Stimulated activated naive B cell treated with anti-CD40 and anti-IgM and Interleukin-4, amounts not matched to agents 10 μg/mL and 1 μg/mL and 100 μg/mL, for 72 hours (primary cell): Measurements from ENCODE around the gene SGIP1.
"Not testable (repeated sequence)": the region's sequence is repeated elsewhere in the genome, so short reads cannot be mapped to it uniquely, and the experiment has no call there.

Source experiments
- ATAC-seq, 2 donors: fragments of 150-1000 bp; cut with Tn5 transposase; replicated peaks; 2 replicates each; pipeline ENCODE4 v1.10.0; 2021; ENCODE audit warnings: moderate library complexity in 1 of 2
- DNase-seq: peaks from one replicate; pipeline ENCODE4 v3.0.0; 2021
- H3K27ac Mint-ChIP-seq: one replicate; pipeline ENCODE4 v1.8.0; 2022; ENCODE audit warnings: mild to moderate bottlenecking, mixed read lengths
- H3K27me3 Mint-ChIP-seq, 2 donors: one replicate each; pipeline ENCODE4 v1.8.0; 2022; ENCODE audit warnings: mixed read lengths in 2 of 2
- H3K36me3 Mint-ChIP-seq, 2 donors: one replicate each; pipeline ENCODE4 v1.8.0; 2022; ENCODE audit warnings: mixed read lengths in 2 of 2, mild to moderate bottlenecking in 1 of 2
- H3K4me1 Mint-ChIP-seq, 2 donors: one replicate each; pipeline ENCODE4 v1.8.0; 2022; ENCODE audit warnings: mixed read lengths in 2 of 2, mild to moderate bottlenecking in 1 of 2
- H3K4me3 Mint-ChIP-seq, 2 donors: one replicate each; pipeline ENCODE4 v1.8.0; 2022; ENCODE audit warnings: mild to moderate bottlenecking in 2 of 2, mixed read lengths in 2 of 2, moderate library complexity in 1 of 2
- H3K9me3 Mint-ChIP-seq, 2 donors: one replicate each; pipeline ENCODE4 v1.8.0; 2022; ENCODE audit warnings: mixed read lengths in 2 of 2, mild to moderate bottlenecking in 1 of 2

The SGIP1 gene

DNA sequence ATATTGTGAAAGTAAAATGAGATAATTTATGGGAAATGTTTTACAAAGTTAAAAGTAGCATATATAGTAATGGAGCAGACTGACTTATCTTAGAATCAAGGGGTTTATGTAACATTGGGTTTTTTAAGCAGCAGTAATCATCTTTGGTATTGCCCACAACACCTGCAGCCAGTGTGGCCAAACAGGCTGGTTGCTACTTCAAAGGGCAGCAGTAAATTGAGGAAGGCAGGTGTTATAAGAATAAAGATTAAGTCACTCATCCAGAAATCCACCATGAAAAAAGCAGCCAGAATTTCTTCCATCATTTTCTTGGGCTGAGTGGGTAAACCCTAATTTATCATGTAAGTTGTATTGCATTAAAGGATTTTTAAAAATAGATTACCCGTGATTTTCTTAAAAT is 235.0 kb downstream of the SGIP1 start:
- H3K4me1 Mint-ChIP-seq, result no peaks in the 10 kb centered on the region
- no peaks in the 10 kb centered on the region for H3K27me3 Mint-ChIP-seq
- DNase-seq, result no peak
- H3K27ac Mint-ChIP-seq, result no peak overlapping the region
- H3K9me3 Mint-ChIP-seq, result no peaks in the 10 kb centered on the region
- no peaks in the 10 kb centered on the region for H3K36me3 Mint-ChIP-seq
- no peak for ATAC-seq
- H3K4me3 Mint-ChIP-seq, result no peak overlapping the region

GRCh38 chr1:66769512-66770229 is 235.7 kb downstream of the SGIP1 start:
- ATAC-seq (peak in 1 of 2 donors; percentile 27), DNase-seq (no peak)
- no peaks in the 10 kb centered on the region for H3K4me1 Mint-ChIP-seq
- H3K9me3 Mint-ChIP-seq, result no peaks in the 10 kb centered on the region
- H3K4me3 Mint-ChIP-seq, result no peak overlapping the region
- no peaks in the 10 kb centered on the region for H3K36me3 Mint-ChIP-seq
- no peak overlapping the region for H3K27ac Mint-ChIP-seq
- no peaks in the 10 kb centered on the region for H3K27me3 Mint-ChIP-seq

- no peak overlapping the region for H3K27ac Mint-ChIP-seq
- DNase-seq (no peak), ATAC-seq (no peak)
- no peaks in the 10 kb centered on the region for H3K4me1 Mint-ChIP-seq
- H3K27me3 Mint-ChIP-seq, result no peaks in the 10 kb centered on the region
- no peaks in the 10 kb centered on the region for H3K9me3 Mint-ChIP-seq
- H3K36me3 Mint-ChIP-seq, result no peaks in the 10 kb centered on the region
- H3K4me3 Mint-ChIP-seq, result no peak overlapping the region
Observed at GRCh38 chr1:66770240-66770639, 236.3 kb downstream of the SGIP1 start.

- Mint-ChIP-seq H3K36me3 (no peaks in the 10 kb centered on the region), H3K9me3 (no peaks in the 10 kb centered on the region), H3K27me3 (peaks cover 0 to 3% of the 10 kb centered on the region in 2 donors), H3K27ac (no peak overlapping the region), H3K4me3 (no peak overlapping the region), H3K4me1 (no peaks in the 10 kb centered on the region)
- ATAC-seq (no peak), DNase-seq (no peak)
Observed at GRCh38 chr1:66770694-66771093, 236.7 kb downstream of the SGIP1 start.

- no peak for DNase-seq
- Mint-ChIP-seq H3K4me3 (no peak overlapping the region), H3K36me3 (no peaks in the 10 kb centered on the region), H3K27ac (no peak overlapping the region), H3K9me3 (no peaks in the 10 kb centered on the region), H3K4me1 (no peaks in the 10 kb centered on the region), H3K27me3 (peaks cover 0 to 5% of the 10 kb centered on the region in 2 donors)
- no peak for ATAC-seq
Observed at GRCh38 chr1:66773227-66773626, 239.3 kb downstream of the SGIP1 start.

- ATAC-seq (no peak), DNase-seq (no peak)
- H3K9me3 Mint-ChIP-seq, result no peaks in the 10 kb centered on the region
- no peaks in the 10 kb centered on the region for H3K36me3 Mint-ChIP-seq
- H3K27me3 Mint-ChIP-seq, result peaks cover 0 to 7% of the 10 kb centered on the region in 2 donors
- no peak overlapping the region for H3K27ac Mint-ChIP-seq
- peaks cover 0 to 2% of the 10 kb centered on the region in 2 donors for H3K4me1 Mint-ChIP-seq
- H3K4me3 Mint-ChIP-seq, result no peak overlapping the region
Observed at GRCh38 chr1:66774438-66774837, 240.5 kb downstream of the SGIP1 start.

DNA sequence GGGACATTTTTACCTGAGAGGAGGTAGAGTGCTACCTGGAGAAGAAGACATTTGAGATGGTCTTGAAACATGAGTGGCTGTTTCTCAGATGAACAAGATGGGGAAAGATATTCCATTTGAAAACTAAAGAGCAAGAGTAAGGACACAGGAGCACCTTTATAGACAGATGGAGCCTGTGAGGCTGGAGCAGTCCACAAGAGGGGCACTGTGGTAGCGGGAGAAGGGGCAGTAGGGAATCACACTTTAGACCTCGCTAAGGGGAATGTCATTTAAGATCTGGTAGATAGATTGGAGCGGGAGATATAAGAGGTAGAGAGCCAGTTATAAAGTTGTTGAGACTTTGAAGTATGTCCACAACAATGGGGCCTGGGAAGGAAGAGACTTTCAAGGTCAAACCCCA is 241.7 kb downstream of the SGIP1 start:
- Mint-ChIP-seq H3K27ac (no peak overlapping the region), H3K9me3 (peaks cover 0 to 3% of the 10 kb centered on the region in 2 donors), H3K36me3 (no peaks in the 10 kb centered on the region), H3K4me1 (peaks cover 0 to 3% of the 10 kb centered on the region in 2 donors), H3K4me3 (no peak overlapping the region), H3K27me3 (peaks cover 0 to 10% of the 10 kb centered on the region in 2 donors)
- no peak for ATAC-seq
- DNase-seq, result no peak

GRCh38 chr1:66777831-66778230 is 243.9 kb downstream of the SGIP1 start:
- Mint-ChIP-seq H3K36me3 (no peaks in the 10 kb centered on the region), H3K4me1 (peaks cover 0 to 3% of the 10 kb centered on the region in 2 donors), H3K4me3 (no peak overlapping the region), H3K9me3 (peaks cover 0 to 3% of the 10 kb centered on the region in 2 donors), H3K27me3 (peaks cover 0 to 15% of the 10 kb centered on the region in 2 donors), H3K27ac (no peak overlapping the region)
- no peak for DNase-seq
- ATAC-seq, result no peak

DNA sequence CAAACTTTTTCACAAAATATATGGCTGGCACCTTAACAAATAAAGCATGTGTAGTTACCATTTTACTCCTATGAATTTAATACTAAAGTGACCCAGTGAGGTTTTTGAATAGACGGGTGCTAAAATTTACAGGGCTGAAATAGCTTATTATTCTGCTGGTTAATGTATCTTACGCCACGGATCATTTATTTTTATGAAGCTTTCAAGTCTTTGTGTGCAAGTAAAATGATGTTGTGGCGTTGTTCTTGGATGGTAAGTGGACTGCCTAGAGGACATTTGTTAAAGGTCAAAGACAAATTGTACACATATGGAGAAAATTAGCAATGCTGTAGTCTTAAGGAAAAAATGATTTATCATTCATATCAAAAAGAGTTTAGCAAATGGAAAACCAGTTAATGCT is 244.3 kb downstream of the SGIP1 start:
- ATAC-seq (no peak), DNase-seq (no peak)
- Mint-ChIP-seq H3K27ac (no peak overlapping the region), H3K4me1 (peaks cover 0 to 3% of the 10 kb centered on the region in 2 donors), H3K4me3 (no peak overlapping the region), H3K36me3 (no peaks in the 10 kb centered on the region), H3K9me3 (peaks cover 0 to 3% of the 10 kb centered on the region in 2 donors), H3K27me3 (peaks cover 0 to 15% of the 10 kb centered on the region in 2 donors)

- ATAC-seq (no peak), DNase-seq (no peak)
- Mint-ChIP-seq H3K4me3 (no peak overlapping the region), H3K36me3 (no peaks in the 10 kb centered on the region), H3K27ac (no peak overlapping the region), H3K9me3 (peaks cover 0 to 3% of the 10 kb centered on the region in 2 donors), H3K4me1 (peaks cover 0 to 3% of the 10 kb centered on the region in 2 donors), H3K27me3 (peaks cover 0 to 15% of the 10 kb centered on the region in 2 donors)
Observed at GRCh38 chr1:66778969-66779368, 245.0 kb downstream of the SGIP1 start.

DNA sequence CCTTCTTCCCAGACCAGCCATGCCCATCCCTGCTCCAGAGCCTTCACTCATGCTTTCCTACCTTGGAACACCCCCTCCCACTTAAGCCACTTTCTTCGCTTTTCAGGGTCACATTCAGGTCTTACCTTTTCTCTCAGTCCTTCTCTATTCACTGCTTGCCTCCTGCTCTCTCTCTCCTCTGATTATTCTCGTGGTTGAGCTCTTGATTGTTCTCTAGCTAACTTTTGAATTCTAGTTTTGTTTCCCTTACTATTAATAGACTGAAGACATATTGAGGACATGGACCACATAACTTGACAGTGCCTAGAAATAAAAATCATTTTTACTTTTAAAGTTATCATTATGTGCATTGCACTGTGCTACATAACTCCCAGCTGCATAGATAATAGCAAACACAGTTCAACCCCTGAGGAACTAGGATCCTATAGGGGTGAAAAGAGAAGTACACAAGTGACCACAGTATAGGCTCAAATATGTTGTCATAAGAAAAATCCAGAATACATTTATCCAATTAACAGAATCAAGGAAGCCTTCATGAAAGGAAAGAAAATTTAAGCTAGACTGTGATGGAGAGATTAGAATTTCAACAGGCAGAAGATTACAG is 245.6 kb downstream of the SGIP1 start:
- no peaks in the 10 kb centered on the region for H3K36me3 Mint-ChIP-seq
- H3K27ac Mint-ChIP-seq, result no peak overlapping the region
- H3K4me3 Mint-ChIP-seq, result no peak overlapping the region
- H3K27me3 Mint-ChIP-seq, result peaks cover 0 to 15% of the 10 kb centered on the region in 2 donors
- ATAC-seq (no peak), DNase-seq (no peak)
- H3K4me1 Mint-ChIP-seq, result peaks cover 0 to 3% of the 10 kb centered on the region in 2 donors
- peaks cover 0 to 5% of the 10 kb centered on the region in 2 donors for H3K9me3 Mint-ChIP-seq

- not testable (repeated sequence) for H3K27me3 Mint-ChIP-seq, ATAC-seq, H3K27ac Mint-ChIP-seq
Observed at GRCh38 chr1:66785800-66786199, 251.8 kb downstream of the SGIP1 start.

DNA sequence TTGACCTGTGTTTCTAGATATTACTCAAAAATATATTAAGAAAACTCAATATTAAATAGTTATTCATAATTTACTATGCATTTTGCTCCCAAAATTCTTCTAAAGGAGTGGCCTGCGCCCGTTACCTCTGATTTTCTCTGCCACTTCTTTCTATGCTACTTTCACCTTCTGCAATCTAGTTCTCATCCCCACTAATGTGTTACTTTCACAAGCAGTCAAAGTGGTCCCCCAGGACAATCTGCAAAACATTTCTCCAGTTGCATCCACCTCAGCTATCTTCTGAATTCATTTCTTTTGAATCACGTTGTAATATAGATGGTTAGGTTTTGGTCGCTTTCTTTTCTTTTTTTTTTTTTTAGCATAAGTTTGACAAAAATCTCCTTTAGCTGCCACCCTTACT is 253.7 kb downstream of the SGIP1 start:
- Mint-ChIP-seq H3K4me1 (peaks cover 9 to 15% of the 10 kb centered on the region in 2 donors), H3K36me3 (no peaks in the 10 kb centered on the region), H3K4me3 (no peak overlapping the region), H3K27ac (no peak overlapping the region), H3K9me3 (peaks cover 0 to 2% of the 10 kb centered on the region in 2 donors), H3K27me3 (no peaks in the 10 kb centered on the region)
- no peak for ATAC-seq
- no peak for DNase-seq

More at GRCh38 chr1:66785800-66786199, 251.8 kb downstream of the SGIP1 start:
- H3K9me3 Mint-ChIP-seq, H3K4me3 Mint-ChIP-seq, H3K36me3 Mint-ChIP-seq, DNase-seq: not testable (repeated sequence)
- H3K4me1 Mint-ChIP-seq, result peaks cover 9 to 15% of the 10 kb centered on the region in 2 donors

DNA sequence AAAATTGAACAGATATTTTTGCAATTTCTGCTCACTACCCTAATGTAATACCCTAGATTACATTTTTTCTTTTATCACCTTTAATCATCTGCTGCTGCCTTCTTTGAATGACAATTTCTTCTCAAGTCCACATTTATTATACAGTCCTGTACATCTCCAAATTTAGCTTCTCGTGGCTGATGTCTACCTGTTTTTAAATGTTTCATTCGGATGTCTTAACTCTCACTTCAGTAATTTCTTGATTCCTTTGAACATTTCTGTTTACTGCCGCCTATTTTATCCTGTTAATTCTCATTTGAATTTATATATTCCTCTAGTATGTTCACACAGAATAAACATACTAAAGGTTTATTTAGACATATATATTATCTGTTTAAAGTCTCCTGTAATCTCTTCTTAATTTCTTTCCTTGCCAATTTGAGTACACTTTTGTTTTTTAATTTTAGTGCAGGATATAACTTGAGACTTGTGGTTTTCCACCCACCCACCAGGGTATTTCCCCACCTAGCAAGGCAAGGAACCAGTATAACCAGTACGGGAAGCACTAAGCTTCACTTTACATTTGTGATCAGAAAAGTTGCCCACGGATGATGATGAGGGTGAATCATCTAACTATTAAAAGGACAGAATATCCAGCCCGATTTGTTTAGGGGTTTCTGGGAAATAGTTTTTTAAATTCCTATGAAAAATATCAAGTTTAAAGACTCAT is 254.4 kb downstream of the SGIP1 start:
- no peaks in the 10 kb centered on the region for H3K27me3 Mint-ChIP-seq
- peak overlapping the region; percentile 61 to 67 for H3K4me3 Mint-ChIP-seq
- H3K36me3 Mint-ChIP-seq, result no peaks in the 10 kb centered on the region
- H3K9me3 Mint-ChIP-seq, result peaks cover 0 to 2% of the 10 kb centered on the region in 2 donors
- peak; percentile 76 to 81 for ATAC-seq
- H3K27ac Mint-ChIP-seq, result peak overlapping the region; percentile 49
- no peak for DNase-seq
- peaks cover 9 to 15% of the 10 kb centered on the region in 2 donors for H3K4me1 Mint-ChIP-seq
